SIG-M5 treated with dmso at 0.1 percent for 504 hours (cell line): ENCODE results near the gene SLC41A1.

Experiments
- DNase-seq: peaks from one replicate; lab custom pipeline; 2025; ENCODE audit not compliant: unreplicated experiment; lab: John Stamatoyannopoulos, UW

The SLC41A1 gene

GRCh38 chr1:205791568-205792180 lies 21.3 kb downstream of the SLC41A1 start:
- peak; percentile 79 for DNase-seq

- DNase-seq: no peak
Measured at GRCh38 chr1:205787287-205787916, 25.6 kb downstream of the SLC41A1 start.

- DNase-seq: no peak
Measured at GRCh38 chr1:205786601-205787000, 26.4 kb downstream of the SLC41A1 start.

GRCh38 chr1:205785446-205785845 lies 27.6 kb downstream of the SLC41A1 start:
- no peak for DNase-seq

GRCh38 chr1:205783904-205784303 lies 29.1 kb downstream of the SLC41A1 start:
- DNase-seq: no peak

GRCh38 chr1:205783433-205783795 lies 29.6 kb downstream of the SLC41A1 start:
- no peak for DNase-seq

GRCh38 chr1:205782627-205783432 lies 30.2 kb downstream of the SLC41A1 start:
- DNase-seq: no peak

- DNase-seq: no peak
Measured at GRCh38 chr1:205780335-205780734, 32.7 kb downstream of the SLC41A1 start.

GRCh38 chr1:205777994-205778393 lies 35.0 kb downstream of the SLC41A1 start:
- peak; percentile 92 for DNase-seq

GRCh38 chr1:205775717-205776056 lies 37.3 kb downstream of the SLC41A1 start:
- DNase-seq: peak; percentile 67

GRCh38 chr1:205775015-205775716 lies 37.8 kb downstream of the SLC41A1 start, which contains the start of gene RAB29:
Gene RAB29 (minus strand): TSS chr1:205775482. CDS start chr1:205774956, 526 bp downstream.
- peak; percentile 96 for DNase-seq

GRCh38 chr1:205774198-205775014 lies 38.6 kb downstream of the SLC41A1 start:
- DNase-seq: peak; percentile 76

GRCh38 chr1:205772607-205773032 lies 40.4 kb downstream of the SLC41A1 start:
- no peak for DNase-seq

- DNase-seq: peak; percentile 37
Measured at GRCh38 chr1:205770618-205771017, 42.4 kb downstream of the SLC41A1 start.

- DNase-seq: no peak
Measured at GRCh38 chr1:205769641-205770365, 43.2 kb downstream of the SLC41A1 start.

GRCh38 chr1:205767248-205767647 lies 45.8 kb downstream of the SLC41A1 start:
- no peak for DNase-seq

GRCh38 chr1:205766570-205766969 lies 46.4 kb downstream of the SLC41A1 start:
- no peak for DNase-seq

GRCh38 chr1:205766038-205766437 lies 47.0 kb downstream of the SLC41A1 start:
- DNase-seq: no peak

- no peak for DNase-seq
Measured at GRCh38 chr1:205764578-205764977, 48.4 kb downstream of the SLC41A1 start.

- no peak for DNase-seq
Measured at GRCh38 chr1:205763980-205764379, 49.0 kb downstream of the SLC41A1 start.
